ENCODE results near the gene RHOA. TPM values are rescaled to one million over a fixed set of nuclear protein-coding genes. Genes with fewer than 3 reads are reported as not detected.

Gene RHOA
- total and polyA plus RNA-seq, 2 of the 13 experiments (the other 11 are each of a cell fraction or from before 2014, with no cell fraction given) = 131 to 177 TPM

- peak; percentile 87 for TF ChIP-seq ZBTB34 (CRISPR knock-in tag; IDR thresholded peaks at IDR 0.05)
- TF ChIP-seq NFIC (IDR thresholded peaks at IDR 0.05; ENCODE audit: low read length) = no peak
- no peak for TF ChIP-seq ZNF597 (CRISPR knock-in tag; IDR thresholded peaks at IDR 0.05)
- TF ChIP-seq IRF1 (CRISPR knock-in tag; IDR thresholded peaks at IDR 0.05; ENCODE audit: low read depth) = no peak
- peak; percentile 57; the same call in 1 of the 2 replicates for TF ChIP-seq RXRA (CRISPR knock-in tag; IDR thresholded peaks at IDR 0.05)
- TF ChIP-seq TFDP2 (CRISPR knock-in tag; IDR thresholded peaks at IDR 0.05) = peak; percentile 89
- no peak for TF ChIP-seq CC2D1A (CRISPR knock-in tag; IDR thresholded peaks at IDR 0.05)
- peak; percentile 85; the same call in 1 of the 2 replicates for TF ChIP-seq ZFP90 (CRISPR knock-in tag; IDR thresholded peaks at IDR 0.05; ENCODE audit: borderline replicate concordance)
- no peak for TF ChIP-seq HMGXB3 (CRISPR knock-in tag; IDR thresholded peaks at IDR 0.05; ENCODE audit: borderline replicate concordance)
- TF ChIP-seq PRPF4 (IDR thresholded peaks at IDR 0.05; ENCODE audit: low read depth, low read length, poor library complexity, severe bottlenecking) = no peak
- TF ChIP-seq ZEB1 (IDR thresholded peaks at IDR 0.05; ENCODE audit: insufficient replicate concordance, low read depth) = peak; percentile 43
- no peak for TF ChIP-seq EP300 (IDR thresholded peaks at IDR 0.05; ENCODE audit: low read depth in 2 of 2, low read length in 2 of 2)
- TF ChIP-seq EP300 (CRISPR knock-in tag; IDR thresholded peaks at IDR 0.05; ENCODE audit: borderline replicate concordance) = no peak
- peak; percentile 30; the same call in 1 of the 2 replicates for TF ChIP-seq CEBPB (IDR thresholded peaks at IDR 0.05; ENCODE audit: borderline replicate concordance, low read depth, low read length)
Observed at GRCh38 chr3:49358217-49358883, 53.4 kb downstream of the RHOA start, which contains the start of gene GPX1 (continued).
